Hepatocyte (in vitro differentiated cells): ENCODE data around the gene MT1F. TPM values are rescaled to one million over a fixed set of nuclear protein-coding genes. Genes with fewer than 3 reads are reported as not detected.

Experiments
- DNase-seq: peaks from one replicate; pipeline ENCODE4 v3.0.0-alpha.2; 2016; ENCODE audit warnings: low spot score
- H2AFZ ChIP-seq: fragments of 200-600 bp; sonication (generic); 2 replicates; pipeline ENCODE4 v1.6.0; 2016; ENCODE audit warnings: antibody characterized with exemption, mild to moderate bottlenecking
- H3K27ac ChIP-seq: fragments of 200-600 bp; sonication (generic); 2 replicates; pipeline ENCODE4 v1.5.1; 2016; ENCODE audit warnings: mild to moderate bottlenecking
- H3K27me3 ChIP-seq: fragments of 200-600 bp; sonication (generic); 2 replicates; pipeline ENCODE4 v1.6.1; 2016
- H3K36me3 ChIP-seq: fragments of 200-600 bp; sonication (generic); replicated peaks from 2 replicates; pipeline ENCODE4 v1.5.1; 2016; ENCODE audit warnings: low read depth; ENCODE audit not compliant: insufficient read depth
- H3K4me1 ChIP-seq: fragments of 200-600 bp; sonication (generic); 2 replicates; pipeline ENCODE4 v1.5.1; 2016; ENCODE audit warnings: mild to moderate bottlenecking, moderate library complexity; ENCODE audit not compliant: insufficient read depth
- H3K4me2 ChIP-seq: fragments of 200-600 bp; sonication (generic); 2 replicates; pipeline ENCODE4 v1.6.0; 2016
- H3K4me3 ChIP-seq: fragments of 200-600 bp; sonication (generic); 2 replicates; pipeline ENCODE4 v1.5.1; 2016; ENCODE audit warnings: mild to moderate bottlenecking
- H3K79me2 ChIP-seq: fragments of 200-600 bp; sonication (generic); 2 replicates; pipeline ENCODE4 v1.6.0; 2017; ENCODE audit warnings: mild to moderate bottlenecking
- H3K9me2 ChIP-seq: fragments of 200-600 bp; sonication (generic); replicated peaks from 2 replicates; pipeline ENCODE4 v1.6.0; 2017; ENCODE audit warnings: mild to moderate bottlenecking; ENCODE audit not compliant: insufficient read depth
- H3K9me3 ChIP-seq: fragments of 200-600 bp; sonication (generic); 2 replicates; pipeline ENCODE4 v1.5.1; 2016; ENCODE audit warnings: low read depth, mild to moderate bottlenecking
- H4K20me1 ChIP-seq: fragments of 200-600 bp; sonication (generic); 2 replicates; pipeline ENCODE4 v1.6.0; 2016; ENCODE audit warnings: mild to moderate bottlenecking; ENCODE audit not compliant: insufficient read depth, poor library complexity, severe bottlenecking
- EZH2 ChIP-seq: fragments of 200-600 bp; sonication (generic); IDR thresholded peaks from 2 replicates; pipeline ENCODE4 v1.6.1; 2016; ENCODE audit warnings: antibody characterized with exemption, mild to moderate bottlenecking, borderline replicate concordance
- EZH2phosphoT487 ChIP-seq: fragments of 200-600 bp; sonication (generic); IDR thresholded peaks from one replicate; pipeline ENCODE4 v1.6.1; 2018; ENCODE audit warnings: antibody characterized with exemption, mild to moderate bottlenecking, low read depth, moderate library complexity; ENCODE audit not compliant: unreplicated experiment, severe bottlenecking
- WGBS: methylation state at CpG from one replicate; pipeline ENCODE4 v1.1.6; 2016; ENCODE audit warnings: low lambda C conversion rate; ENCODE audit errors: missing lambda C conversion rate; 5-methylcytosine and 5-hydroxymethylcytosine counted together
- polyA plus RNA-seq: library from polyadenylated mRNA; unstranded; fragments of >200 nt; fragmentation: Nextera tagmentation; extraction: Ambion mirVana; gene quantifications from 2 replicates; pipeline ENCODE4 v1.2.1, GENCODE V29; 2016
- total RNA-seq: library from RNA; depleted of rRNA; stranded (reverse); fragments of >200 nt; gene quantifications from 2 replicates; pipeline ENCODE4 v1.2.3, GENCODE V29; 2014
- TF ChIP-seq, protein P1 (sequence below): fragments of 200-600 bp; sonication (generic); IDR thresholded peaks from 2 replicates; pipeline ENCODE4 v1.5.1; 2016; ENCODE audit warnings: antibody characterized with exemption, mild to moderate bottlenecking; ENCODE audit not compliant: poor library complexity

The MT1F gene
- total and polyA plus RNA-seq, 2 experiments from 2014 or later, result 7.1 to 11.8 TPM

DNA sequence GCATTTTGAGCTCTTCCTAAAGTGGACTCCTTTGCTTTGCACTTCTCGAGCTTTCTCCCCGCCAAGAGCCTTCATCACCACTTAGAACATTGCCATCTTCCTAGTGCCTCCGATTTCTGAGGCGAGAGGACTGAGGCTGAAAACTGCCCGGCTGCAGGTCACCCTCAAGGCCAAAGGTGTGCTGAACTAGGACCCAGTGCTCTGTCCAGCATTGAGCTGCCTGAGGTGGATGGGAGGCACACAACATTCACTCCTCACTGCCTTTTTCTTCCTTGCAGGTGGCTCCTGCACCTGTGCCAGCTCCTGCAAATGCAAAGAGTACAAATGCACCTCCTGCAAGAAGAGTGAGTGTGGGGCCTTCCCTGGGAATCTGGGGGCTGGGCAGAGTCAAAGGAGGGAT is 13.9 kb upstream of the MT1F start:
- Histone ChIP-seq H3K27ac (no peak overlapping the region), H3K36me3 (no peaks in the 10 kb centered on the region), H3K9me2 (no peaks in the 10 kb centered on the region), H3K27me3 (peaks cover 100% of the 10 kb centered on the region), H2AFZ (no peak overlapping the region), H3K4me1 (peaks cover 10% of the 10 kb centered on the region), H3K79me2 (no peaks in the 10 kb centered on the region), H3K4me3 (no peak overlapping the region), H3K4me2 (peak overlapping the region; percentile 76), H4K20me1 (no peaks in the 10 kb centered on the region), H3K9me3 (no peaks in the 10 kb centered on the region)
- DNase-seq, result no peak
- 43% methylated on average over 5 of the region's 5 CpGs for WGBS
- TF ChIP-seq, protein P1, sequence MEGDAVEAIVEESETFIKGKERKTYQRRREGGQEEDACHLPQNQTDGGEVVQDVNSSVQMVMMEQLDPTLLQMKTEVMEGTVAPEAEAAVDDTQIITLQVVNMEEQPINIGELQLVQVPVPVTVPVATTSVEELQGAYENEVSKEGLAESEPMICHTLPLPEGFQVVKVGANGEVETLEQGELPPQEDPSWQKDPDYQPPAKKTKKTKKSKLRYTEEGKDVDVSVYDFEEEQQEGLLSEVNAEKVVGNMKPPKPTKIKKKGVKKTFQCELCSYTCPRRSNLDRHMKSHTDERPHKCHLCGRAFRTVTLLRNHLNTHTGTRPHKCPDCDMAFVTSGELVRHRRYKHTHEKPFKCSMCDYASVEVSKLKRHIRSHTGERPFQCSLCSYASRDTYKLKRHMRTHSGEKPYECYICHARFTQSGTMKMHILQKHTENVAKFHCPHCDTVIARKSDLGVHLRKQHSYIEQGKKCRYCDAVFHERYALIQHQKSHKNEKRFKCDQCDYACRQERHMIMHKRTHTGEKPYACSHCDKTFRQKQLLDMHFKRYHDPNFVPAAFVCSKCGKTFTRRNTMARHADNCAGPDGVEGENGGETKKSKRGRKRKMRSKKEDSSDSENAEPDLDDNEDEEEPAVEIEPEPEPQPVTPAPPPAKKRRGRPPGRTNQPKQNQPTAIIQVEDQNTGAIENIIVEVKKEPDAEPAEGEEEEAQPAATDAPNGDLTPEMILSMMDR, result no peak
- TF ChIP-seq EZH2phosphoT487, result no peak
- no peak for TF ChIP-seq EZH2

DNA sequence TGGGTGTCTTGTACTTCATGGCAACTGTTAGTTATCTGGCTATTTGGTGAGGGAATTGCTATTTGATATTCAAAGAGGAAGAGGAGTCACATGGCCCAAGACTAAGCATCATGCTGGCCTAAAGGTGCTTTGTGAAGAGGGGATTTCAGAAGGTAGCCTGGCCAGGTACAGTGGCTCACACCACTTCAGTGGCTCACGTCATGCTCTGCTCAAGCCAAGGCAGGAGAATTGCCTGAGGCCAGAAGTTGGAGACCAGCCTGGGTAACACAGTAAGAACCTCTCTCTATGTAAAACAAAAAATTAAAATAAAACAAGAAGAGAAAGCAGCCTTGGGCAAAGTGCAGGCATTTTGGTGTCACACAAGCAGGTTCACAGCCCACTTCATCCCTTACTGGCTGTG is 12.4 kb upstream of the MT1F start:
- Histone ChIP-seq H2AFZ (no peak overlapping the region), H3K9me2 (no peaks in the 10 kb centered on the region), H3K4me3 (no peak overlapping the region), H3K4me1 (peaks cover 10% of the 10 kb centered on the region), H3K79me2 (no peaks in the 10 kb centered on the region), H4K20me1 (no peaks in the 10 kb centered on the region), H3K36me3 (no peaks in the 10 kb centered on the region), H3K9me3 (no peaks in the 10 kb centered on the region), H3K4me2 (no peak overlapping the region), H3K27ac (no peak overlapping the region), H3K27me3 (peaks cover 93% of the 10 kb centered on the region)
- WGBS, result 56% methylated on average over 1 of the region's 1 CpG
- no peak for DNase-seq
- no peak for TF ChIP-seq EZH2phosphoT487
- TF ChIP-seq, protein P1, result no peak
- TF ChIP-seq EZH2, result no peak

DNA sequence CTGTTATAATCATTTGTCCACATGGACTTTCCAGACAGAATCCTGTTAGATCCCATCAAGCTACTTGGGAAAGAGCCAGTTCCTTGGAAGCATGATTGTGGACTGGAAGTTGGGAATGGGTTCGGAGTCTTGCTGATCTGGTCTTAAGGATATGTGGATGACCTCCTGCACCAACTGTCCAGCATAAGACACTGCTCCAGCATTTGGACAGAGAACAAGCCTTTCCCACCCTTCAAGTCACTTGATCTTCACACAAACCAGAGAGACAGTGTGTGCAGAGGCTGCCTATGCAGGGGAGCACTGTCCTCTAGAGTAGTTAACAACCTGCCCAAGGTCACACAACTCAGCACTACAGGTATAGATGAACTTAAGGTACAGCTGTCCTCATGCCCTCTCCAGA is 11.9 kb upstream of the MT1F start:
- TF ChIP-seq, protein P1, result no peak
- TF ChIP-seq EZH2 (no peak), EZH2phosphoT487 (no peak)
- Histone ChIP-seq H3K79me2 (no peaks in the 10 kb centered on the region), H3K4me2 (no peak overlapping the region), H3K27me3 (peaks cover 88% of the 10 kb centered on the region), H3K4me1 (peaks cover 10% of the 10 kb centered on the region), H3K4me3 (no peak overlapping the region), H3K27ac (no peak overlapping the region), H3K9me3 (no peaks in the 10 kb centered on the region), H3K36me3 (no peaks in the 10 kb centered on the region), H2AFZ (no peak overlapping the region), H3K9me2 (no peaks in the 10 kb centered on the region), H4K20me1 (no peaks in the 10 kb centered on the region)
- 0% methylated on average over 1 of the region's 1 CpG for WGBS
- DNase-seq, result no peak
